Activated CD4-positive, alpha-beta T cell treated with anti-CD3 and anti-CD28 coated beads, Interleukin-2, amount 50 U/mL, for 4 hours (primary cell): ENCODE data around the gene SKI.
A peak's percentile ranks its signal among the peaks of the same experiment; 100 is the strongest.
"Not testable (repeated sequence)": the region's sequence is repeated elsewhere in the genome, so short reads cannot be mapped to it uniquely, and the experiment has no call there.

Experiments used
- DNase-seq, 2 experiments: peaks; one replicate each; pipeline ENCODE4 v3.0.0-alpha.2; 2020

Gene SKI

GRCh38 chr1:2279817-2280216 is 51.7 kb downstream of the SKI start:
- no peak for DNase-seq

GRCh38 chr1:2282556-2283270 is 54.6 kb downstream of the SKI start:
- DNase-seq: no peak

GRCh38 chr1:2283371-2283990 is 55.4 kb downstream of the SKI start:
- DNase-seq: no peak

GRCh38 chr1:2283991-2284895 is 56.1 kb downstream of the SKI start:
- DNase-seq: no peak

GRCh38 chr1:2284932-2285331 is 56.8 kb downstream of the SKI start:
- DNase-seq: no peak

- DNase-seq: no peak
These were observed 58.8 kb downstream of the SKI start for GRCh38 chr1:2286923-2287322.

GRCh38 chr1:2287649-2288048 is 59.5 kb downstream of the SKI start:
- DNase-seq: no peak

- DNase-seq: no peak
These were observed 60.2 kb downstream of the SKI start for GRCh38 chr1:2288311-2288710.

- no peak for DNase-seq
These were observed 60.9 kb downstream of the SKI start for GRCh38 chr1:2288816-2289536.

- no peak for DNase-seq
These were observed 61.5 kb downstream of the SKI start for GRCh38 chr1:2289607-2290006.

GRCh38 chr1:2290171-2290578 is 62.1 kb downstream of the SKI start:
- DNase-seq: peak in 1 of 2 experiments; percentile 22

- peak; percentile 80 to 83 for DNase-seq
These were observed 62.7 kb downstream of the SKI start for GRCh38 chr1:2290595-2291510.

GRCh38 chr1:2291577-2291976 is 63.5 kb downstream of the SKI start:
- no peak for DNase-seq

- DNase-seq: no peak
These were observed 64.8 kb downstream of the SKI start for GRCh38 chr1:2292725-2293450.

GRCh38 chr1:2294033-2294724 is 66.1 kb downstream of the SKI start:
- no peak for DNase-seq

GRCh38 chr1:2294725-2295078 is 66.6 kb downstream of the SKI start:
- no peak for DNase-seq

- no peak for DNase-seq
These were observed 67.4 kb downstream of the SKI start for GRCh38 chr1:2295526-2295925.

GRCh38 chr1:2296211-2296610 is 68.1 kb downstream of the SKI start:
- DNase-seq: not testable (repeated sequence)

- no peak for DNase-seq
These were observed 68.5 kb downstream of the SKI start for GRCh38 chr1:2296614-2297013.

GRCh38 chr1:2297246-2298011 is 69.3 kb downstream of the SKI start:
- no peak for DNase-seq
